ENCODE data around the gene CFAP53.

CFAP53 gene

DNA sequence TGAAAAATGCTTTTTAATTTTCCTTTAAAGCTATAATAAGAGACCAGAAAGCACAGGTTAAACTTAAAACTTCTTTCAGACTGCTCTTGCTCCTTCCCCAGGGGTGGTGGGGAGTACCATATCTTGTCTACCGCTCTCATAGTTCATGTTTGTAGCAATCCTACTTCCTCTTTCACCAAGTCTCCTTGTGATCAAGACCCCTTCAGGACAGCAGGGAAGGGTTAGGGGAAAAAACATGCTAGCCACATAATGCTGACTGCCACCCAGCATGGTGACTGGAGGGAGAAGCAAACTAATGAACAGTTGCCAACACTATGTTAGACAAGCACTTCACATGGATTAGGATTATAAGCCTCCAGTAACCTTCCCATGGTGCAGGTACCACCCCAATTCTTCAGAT, 79.9 kb downstream of the CFAP53 start:
- H3K27ac ChIP-seq (ENCODE audit: low read depth, low read length): no peak overlapping the region
- no peaks in the 10 kb centered on the region for H3F3A ChIP-seq (ENCODE audit: insufficient read depth)
- H3K27me3 ChIP-seq (ENCODE audit: low read length): no peaks in the 10 kb centered on the region
- no peak overlapping the region for H3K4me3 ChIP-seq (ENCODE audit: insufficient read depth, low read length, poor library complexity, severe bottlenecking)
- no peak for TF ChIP-seq EZH2phosphoT487 (conservative IDR thresholded peaks at IDR 0.05; ENCODE audit: low read length)
- TF ChIP-seq, protein P1, sequence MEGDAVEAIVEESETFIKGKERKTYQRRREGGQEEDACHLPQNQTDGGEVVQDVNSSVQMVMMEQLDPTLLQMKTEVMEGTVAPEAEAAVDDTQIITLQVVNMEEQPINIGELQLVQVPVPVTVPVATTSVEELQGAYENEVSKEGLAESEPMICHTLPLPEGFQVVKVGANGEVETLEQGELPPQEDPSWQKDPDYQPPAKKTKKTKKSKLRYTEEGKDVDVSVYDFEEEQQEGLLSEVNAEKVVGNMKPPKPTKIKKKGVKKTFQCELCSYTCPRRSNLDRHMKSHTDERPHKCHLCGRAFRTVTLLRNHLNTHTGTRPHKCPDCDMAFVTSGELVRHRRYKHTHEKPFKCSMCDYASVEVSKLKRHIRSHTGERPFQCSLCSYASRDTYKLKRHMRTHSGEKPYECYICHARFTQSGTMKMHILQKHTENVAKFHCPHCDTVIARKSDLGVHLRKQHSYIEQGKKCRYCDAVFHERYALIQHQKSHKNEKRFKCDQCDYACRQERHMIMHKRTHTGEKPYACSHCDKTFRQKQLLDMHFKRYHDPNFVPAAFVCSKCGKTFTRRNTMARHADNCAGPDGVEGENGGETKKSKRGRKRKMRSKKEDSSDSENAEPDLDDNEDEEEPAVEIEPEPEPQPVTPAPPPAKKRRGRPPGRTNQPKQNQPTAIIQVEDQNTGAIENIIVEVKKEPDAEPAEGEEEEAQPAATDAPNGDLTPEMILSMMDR (IDR thresholded peaks at IDR 0.05; ENCODE audit: insufficient read depth, low read length, poor library complexity, severe bottlenecking): no peak
- H3K9me2 ChIP-seq (replicated peaks; ENCODE audit: insufficient read depth, low read length): no peaks in the 10 kb centered on the region
- H3K9me3 ChIP-seq (ENCODE audit: insufficient read depth, low read length): no peaks in the 10 kb centered on the region
- no peak overlapping the region for H2AFZ ChIP-seq (ENCODE audit: low read depth, low read length, severe bottlenecking)
- H4K20me1 ChIP-seq (ENCODE audit: low read depth, low read length): no peaks in the 10 kb centered on the region
- no peak overlapping the region for H3K4me2 ChIP-seq (ENCODE audit: low read depth, low read length, poor library complexity, severe bottlenecking)
- H3K9ac ChIP-seq (ENCODE audit: low read length): no peak overlapping the region
- H3K36me3 ChIP-seq (ENCODE audit: low read length): no peaks in the 10 kb centered on the region
- H3K79me2 ChIP-seq (ENCODE audit: insufficient read depth, low read length): no peaks in the 10 kb centered on the region

DNA sequence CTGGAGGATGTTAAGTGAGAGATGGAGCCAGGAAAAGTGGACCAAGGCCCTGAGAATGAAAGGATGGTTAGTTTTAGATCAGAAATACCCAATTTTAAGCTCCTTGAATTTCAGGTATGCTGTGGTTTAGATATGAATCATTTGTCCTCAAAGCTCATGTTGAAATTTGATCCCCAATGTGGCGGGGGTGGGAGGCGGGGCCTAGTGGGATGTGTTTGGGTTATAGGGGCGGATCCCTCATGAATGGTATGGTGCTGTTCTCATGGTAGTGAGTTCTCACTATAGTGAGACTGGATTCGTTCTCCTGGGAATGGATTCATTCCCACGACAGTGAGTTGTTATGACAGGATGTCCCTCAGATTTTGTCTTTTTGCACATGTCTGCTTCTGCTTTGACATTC, 82.7 kb downstream of the CFAP53 start:
- Histone ChIP-seq H3K4me3 (ENCODE audit: insufficient read depth, low read length, poor library complexity, severe bottlenecking) (no peak overlapping the region), H3K9me2 (replicated peaks; ENCODE audit: insufficient read depth, low read length) (no peaks in the 10 kb centered on the region), H3K4me2 (ENCODE audit: low read depth, low read length, poor library complexity, severe bottlenecking) (no peak overlapping the region), H4K20me1 (ENCODE audit: low read depth, low read length) (no peaks in the 10 kb centered on the region), H3K36me3 (ENCODE audit: low read length) (no peaks in the 10 kb centered on the region), H3F3A (ENCODE audit: insufficient read depth) (no peaks in the 10 kb centered on the region), H3K9me3 (ENCODE audit: insufficient read depth, low read length) (no peaks in the 10 kb centered on the region), H3K79me2 (ENCODE audit: insufficient read depth, low read length) (no peaks in the 10 kb centered on the region), H3K9ac (ENCODE audit: low read length) (no peak overlapping the region), H3K27ac (ENCODE audit: low read depth, low read length) (no peak overlapping the region), H3K27me3 (ENCODE audit: low read length) (no peaks in the 10 kb centered on the region), H2AFZ (ENCODE audit: low read depth, low read length, severe bottlenecking) (no peak overlapping the region)
- TF ChIP-seq EZH2phosphoT487 (conservative IDR thresholded peaks at IDR 0.05; ENCODE audit: low read length): no peak
- TF ChIP-seq, protein P1 (IDR thresholded peaks at IDR 0.05; ENCODE audit: insufficient read depth, low read length, poor library complexity, severe bottlenecking): no peak

DNA sequence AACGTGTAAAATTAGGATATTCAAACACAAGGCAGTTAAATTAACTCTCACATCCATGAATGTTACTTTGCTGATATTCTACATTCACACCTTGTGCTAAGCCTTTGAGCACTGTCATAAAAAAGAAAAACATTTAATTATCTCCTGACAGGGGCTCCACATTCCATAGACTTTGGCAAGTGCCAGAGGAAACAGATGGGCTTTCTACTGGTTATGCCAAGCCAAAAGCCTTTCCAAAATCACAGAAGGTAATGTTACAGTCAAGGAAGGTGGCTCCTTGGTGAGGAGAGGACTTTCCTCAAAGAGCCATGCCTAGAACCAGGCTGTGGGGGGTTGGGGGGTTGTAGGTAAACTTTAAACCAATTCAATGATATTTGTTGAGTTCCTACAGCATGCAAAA, 83.8 kb downstream of the CFAP53 start:
- H3F3A ChIP-seq (ENCODE audit: insufficient read depth): no peaks in the 10 kb centered on the region

More for the DNA sequence above, 83.8 kb downstream of the CFAP53 start:
- H3K4me2 ChIP-seq (ENCODE audit: low read depth, low read length, poor library complexity, severe bottlenecking): no peak overlapping the region
- H2AFZ ChIP-seq (ENCODE audit: low read depth, low read length, severe bottlenecking): no peak overlapping the region
- no peaks in the 10 kb centered on the region for H3K9me3 ChIP-seq (ENCODE audit: insufficient read depth, low read length)
- no peak overlapping the region for H3K4me3 ChIP-seq (ENCODE audit: insufficient read depth, low read length, poor library complexity, severe bottlenecking)
- no peaks in the 10 kb centered on the region for H3K79me2 ChIP-seq (ENCODE audit: insufficient read depth, low read length)
- H3K27ac ChIP-seq (ENCODE audit: low read depth, low read length): no peak overlapping the region
- TF ChIP-seq EZH2phosphoT487 (conservative IDR thresholded peaks at IDR 0.05; ENCODE audit: low read length): no peak
- TF ChIP-seq, protein P1 (IDR thresholded peaks at IDR 0.05; ENCODE audit: insufficient read depth, low read length, poor library complexity, severe bottlenecking): no peak
- no peaks in the 10 kb centered on the region for H4K20me1 ChIP-seq (ENCODE audit: low read depth, low read length)
- H3K27me3 ChIP-seq (ENCODE audit: low read length): no peaks in the 10 kb centered on the region
- H3K9ac ChIP-seq (ENCODE audit: low read length): no peak overlapping the region
- H3K36me3 ChIP-seq (ENCODE audit: low read length): no peaks in the 10 kb centered on the region
- no peaks in the 10 kb centered on the region for H3K9me2 ChIP-seq (replicated peaks; ENCODE audit: insufficient read depth, low read length)

All from SU-DHL-6 (cell line).